Epithelial cell of proximal tubule (primary cell): ENCODE data around the gene AGPAT2. TPM values are rescaled to one million over a fixed set of nuclear protein-coding genes. Genes with fewer than 3 reads are reported as not detected.

Experiments
- DNase-seq: peaks from one replicate; pipeline ENCODE4 v3.0.0-alpha.2; 2011; ENCODE audit warnings: low read depth
- H3K4me3 ChIP-seq: 2 replicates; pipeline ENCODE4 v1.5.1; 2011; ENCODE audit warnings: low read depth, mild to moderate bottlenecking, low read length
- total RNA-seq: library from RNA; depleted of rRNA; stranded (reverse); fragments of >200 nt; gene quantifications from 2 replicates; pipeline ENCODE4 v1.2.3, GENCODE V29; 2015
- TF ChIP-seq, protein P1 (sequence below): conservative IDR thresholded peaks from 2 replicates; pipeline ENCODE4 v1.5.1; 2012; ENCODE audit warnings: low read depth, mild to moderate bottlenecking, low read length

Gene AGPAT2
- total RNA-seq, 1 donor from 2014 or later, result 40.5 TPM

DNA sequence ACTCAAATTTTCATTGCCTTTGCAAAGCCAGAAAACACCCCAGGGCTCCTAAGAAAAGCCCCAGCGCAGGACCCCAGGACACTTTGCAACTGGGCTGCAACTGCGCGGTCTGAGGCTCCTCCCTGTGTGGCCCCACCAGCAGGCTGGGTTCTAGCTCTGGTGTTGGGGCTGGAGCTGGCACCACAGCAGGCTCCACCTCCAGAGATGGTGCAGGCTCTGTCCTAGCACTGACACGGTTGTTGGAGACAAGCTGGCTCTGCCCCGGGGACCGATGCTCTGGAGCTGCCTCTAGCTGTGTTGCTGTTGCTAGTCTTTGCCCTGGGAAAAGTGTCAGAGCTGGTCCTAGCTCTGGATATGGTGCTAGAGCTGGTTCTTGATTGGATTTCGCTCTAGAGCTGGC lies 41.9 kb upstream of the AGPAT2 start:
- TF ChIP-seq, protein P1, sequence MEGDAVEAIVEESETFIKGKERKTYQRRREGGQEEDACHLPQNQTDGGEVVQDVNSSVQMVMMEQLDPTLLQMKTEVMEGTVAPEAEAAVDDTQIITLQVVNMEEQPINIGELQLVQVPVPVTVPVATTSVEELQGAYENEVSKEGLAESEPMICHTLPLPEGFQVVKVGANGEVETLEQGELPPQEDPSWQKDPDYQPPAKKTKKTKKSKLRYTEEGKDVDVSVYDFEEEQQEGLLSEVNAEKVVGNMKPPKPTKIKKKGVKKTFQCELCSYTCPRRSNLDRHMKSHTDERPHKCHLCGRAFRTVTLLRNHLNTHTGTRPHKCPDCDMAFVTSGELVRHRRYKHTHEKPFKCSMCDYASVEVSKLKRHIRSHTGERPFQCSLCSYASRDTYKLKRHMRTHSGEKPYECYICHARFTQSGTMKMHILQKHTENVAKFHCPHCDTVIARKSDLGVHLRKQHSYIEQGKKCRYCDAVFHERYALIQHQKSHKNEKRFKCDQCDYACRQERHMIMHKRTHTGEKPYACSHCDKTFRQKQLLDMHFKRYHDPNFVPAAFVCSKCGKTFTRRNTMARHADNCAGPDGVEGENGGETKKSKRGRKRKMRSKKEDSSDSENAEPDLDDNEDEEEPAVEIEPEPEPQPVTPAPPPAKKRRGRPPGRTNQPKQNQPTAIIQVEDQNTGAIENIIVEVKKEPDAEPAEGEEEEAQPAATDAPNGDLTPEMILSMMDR, result no peak
- DNase-seq, result no peak
- H3K4me3 ChIP-seq, result peak overlapping the region; percentile 89

DNA sequence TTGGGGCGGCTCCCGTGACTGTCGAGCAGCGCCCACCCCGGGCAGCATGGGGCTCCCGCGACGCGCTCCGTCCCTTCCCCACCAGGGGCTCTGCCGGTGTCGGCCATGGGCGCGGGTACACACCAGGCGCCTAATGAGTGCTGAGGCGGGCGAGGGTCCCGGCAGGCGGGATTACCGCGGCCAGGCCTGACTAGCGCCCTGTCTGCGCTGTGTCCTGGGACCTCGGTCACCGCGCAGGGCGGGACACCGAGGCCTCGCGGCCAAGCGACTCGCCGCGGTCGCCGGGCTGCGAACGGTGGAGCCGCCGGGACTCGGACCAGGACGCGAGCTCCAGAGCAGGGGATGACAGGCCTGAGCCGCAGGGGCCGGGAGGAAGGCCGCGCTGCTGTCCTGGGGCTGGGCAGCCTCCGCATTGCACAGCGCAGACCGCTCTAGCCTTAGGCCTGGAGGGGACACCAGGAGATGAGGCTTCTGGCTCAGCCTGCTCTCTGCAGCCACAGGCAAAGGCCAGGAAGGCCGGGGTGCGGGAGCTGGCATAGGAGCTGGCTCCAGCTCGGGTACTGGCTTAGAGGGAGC lies 41.4 kb upstream of the AGPAT2 start:
- peak overlapping the region; percentile 89 for H3K4me3 ChIP-seq
- TF ChIP-seq, protein P1, result no peak
- no peak for DNase-seq

DNA sequence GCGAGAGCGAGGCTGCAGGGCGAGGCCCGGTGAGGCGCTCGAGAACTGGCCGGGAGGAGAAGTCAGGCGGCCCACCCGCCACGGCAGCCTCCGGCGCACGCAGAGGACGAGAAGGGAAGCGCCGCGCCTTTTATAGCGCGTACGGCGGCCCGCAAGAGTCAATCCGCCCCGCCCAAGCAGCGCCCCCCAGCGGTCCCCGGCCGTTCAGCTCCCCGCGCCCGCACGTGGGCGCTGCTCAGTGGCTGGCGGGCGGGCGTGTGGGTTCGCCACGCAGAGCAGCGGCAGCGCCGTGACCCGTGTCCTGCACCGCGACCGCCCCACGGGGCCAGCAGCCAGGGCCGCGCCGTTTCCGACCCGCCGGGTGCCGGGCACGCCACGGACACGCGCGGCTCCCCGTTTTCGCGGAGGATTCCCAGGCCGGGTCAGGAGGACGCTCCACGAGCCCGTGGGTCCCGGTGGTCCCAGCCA lies 40.9 kb upstream of the AGPAT2 start:
- DNase-seq, result peak; percentile 6
- peak overlapping the region; percentile 89 for H3K4me3 ChIP-seq
- TF ChIP-seq, protein P1, result peak; percentile 68

DNA sequence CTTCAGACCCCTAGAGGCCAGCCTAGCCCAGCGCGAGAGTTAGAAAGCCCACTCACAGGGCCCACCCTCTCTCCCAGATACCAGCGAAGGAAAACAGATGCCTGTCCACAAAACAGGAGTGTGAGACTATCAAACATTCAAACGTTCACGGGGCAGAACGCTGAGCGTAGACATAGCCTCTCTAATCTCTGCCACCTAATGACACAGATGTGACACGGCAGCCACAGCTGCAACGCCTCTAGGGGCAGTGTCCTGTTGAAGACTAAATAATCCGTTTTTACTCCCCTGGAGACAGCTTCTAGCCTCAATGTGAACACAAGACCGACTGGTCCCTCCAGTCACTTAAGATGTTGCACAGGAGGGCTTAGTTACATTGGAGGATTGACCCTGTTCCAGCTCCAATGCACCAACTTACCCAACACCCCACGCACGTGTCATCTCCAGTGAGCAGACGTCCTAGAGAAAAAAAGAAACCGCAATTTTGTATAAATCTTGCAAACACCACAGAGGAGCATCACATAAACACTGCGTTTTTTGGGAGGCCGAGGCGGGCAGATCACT lies 39.5 kb upstream of the AGPAT2 start:
- no peak for DNase-seq
- TF ChIP-seq, protein P1, result peak; percentile 57
- peak overlapping the region; percentile 89 for H3K4me3 ChIP-seq

DNA sequence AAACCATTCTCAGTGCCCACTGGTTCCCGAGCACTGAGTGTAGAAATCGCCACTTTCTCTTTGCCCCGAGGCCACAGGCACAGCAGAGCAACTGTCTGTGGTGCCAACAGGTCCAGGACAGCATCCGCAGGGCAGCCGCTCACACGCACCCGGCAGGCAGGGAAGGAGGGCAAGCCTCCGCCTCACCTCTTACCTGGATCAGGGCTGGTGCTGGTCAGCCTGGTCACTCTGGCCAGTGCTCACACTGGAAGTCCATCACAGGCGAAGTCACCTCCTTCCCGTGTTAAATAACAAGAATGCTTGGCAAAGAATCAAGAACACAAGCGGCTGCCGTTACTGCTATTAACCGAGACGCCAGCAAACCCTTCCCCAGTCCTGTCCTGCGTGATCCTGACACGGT lies 38.9 kb upstream of the AGPAT2 start:
- peak overlapping the region; percentile 89 for H3K4me3 ChIP-seq
- DNase-seq, result no peak
- TF ChIP-seq, protein P1, result no peak

DNA sequence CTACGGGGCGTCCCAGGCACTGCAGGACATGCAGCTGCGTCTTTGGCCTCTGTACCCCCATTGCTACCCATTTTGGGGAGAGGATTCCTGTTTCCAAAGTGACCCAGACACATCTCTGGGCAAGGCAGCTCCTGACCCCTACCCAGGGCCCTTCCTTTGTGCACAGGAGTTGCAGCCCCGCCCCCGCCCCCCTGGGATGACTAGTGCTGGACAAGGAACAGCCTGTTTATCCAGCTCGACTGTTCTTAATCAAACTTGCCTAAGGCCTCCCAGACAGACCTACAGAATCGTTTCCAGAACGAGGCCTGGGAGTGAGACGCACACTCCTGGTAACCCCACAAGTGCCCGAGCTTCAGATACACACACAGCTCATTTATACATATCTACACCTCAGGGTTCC lies 38.4 kb upstream of the AGPAT2 start:
- no peak for DNase-seq
- TF ChIP-seq, protein P1, result no peak

DNA sequence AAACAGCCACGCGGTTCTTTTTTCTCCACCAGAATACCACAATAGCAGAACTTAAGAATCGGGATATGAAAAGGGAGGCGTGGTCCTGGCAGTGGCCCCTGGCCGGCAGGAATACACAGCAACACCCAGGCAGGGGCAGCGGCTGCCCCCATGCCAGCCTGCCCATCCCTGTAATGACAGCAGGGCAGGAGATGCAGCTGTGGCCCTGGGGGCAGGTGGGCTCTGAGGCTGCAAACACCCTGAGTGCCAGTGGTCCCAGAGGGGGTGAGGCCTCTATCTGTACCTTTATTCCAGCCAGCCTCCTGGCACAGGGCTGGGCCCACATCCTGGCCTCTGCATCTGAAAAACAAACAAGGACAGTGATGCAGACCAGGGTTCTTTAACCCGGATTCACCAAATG lies 37.5 kb upstream of the AGPAT2 start:
- DNase-seq, result no peak
- TF ChIP-seq, protein P1, result no peak
- no peak overlapping the region for H3K4me3 ChIP-seq

More for the DNA sequence above, 38.4 kb upstream of the AGPAT2 start:
- no peak overlapping the region for H3K4me3 ChIP-seq
